Suprapubic skin (tissue), 3 donors: ENCODE results near the gene ST7.
"Not testable (repeated sequence)": the region's sequence is repeated elsewhere in the genome, so short reads cannot be mapped to it uniquely, and the experiment has no call there.

Source experiments
- CTCF ChIP-seq, 2 donors: fragments of 200-600 bp in 1 of 2; fragments of 450-650 bp in 1 of 2; sonication (generic) in 1 of 2; IDR thresholded peaks; one replicate each; pipeline ENCODE4 v1.5.1; 2016 to 2019; ENCODE audit warnings: antibody characterized with exemption in 2 of 2, mild to moderate bottlenecking in 1 of 2, moderate library complexity in 1 of 2
- EP300 ChIP-seq: sonication (generic); formaldehyde crosslinking; IDR thresholded peaks from one replicate; pipeline ENCODE4 v1.6.1; 2017; ENCODE audit warnings: antibody characterized with exemption
- POLR2A ChIP-seq, 2 donors: fragments of 450-650 bp; IDR thresholded peaks; one replicate each; pipeline ENCODE4 v1.6.1; 2017; ENCODE audit warnings: antibody characterized with exemption in 2 of 2, mild to moderate bottlenecking in 2 of 2, moderate library complexity in 2 of 2

GRCh38 chr7:116936844-116937243 lies 16.5 kb upstream of the ST7 start:
- TF ChIP-seq CTCF (IDR thresholded peaks at IDR 0.05); EP300; POLR2A (IDR thresholded peaks at IDR 0.05): not testable (repeated sequence)
